Stimulated activated CD4-positive, alpha-beta T cell treated with anti-CD3 and anti-CD28 coated beads, Interleukin-2, amount 100 ng/mL, for 24 hours (primary cell): ENCODE results near the gene TAF1L.
"Not testable (repeated sequence)": the region's sequence is repeated elsewhere in the genome, so short reads cannot be mapped to it uniquely, and the experiment has no call there.

Source experiments
- DNase-seq, 2 donors: peaks; one replicate each; pipeline ENCODE4 v3.0.0-alpha.2; 2020

TAF1L gene, protein sequence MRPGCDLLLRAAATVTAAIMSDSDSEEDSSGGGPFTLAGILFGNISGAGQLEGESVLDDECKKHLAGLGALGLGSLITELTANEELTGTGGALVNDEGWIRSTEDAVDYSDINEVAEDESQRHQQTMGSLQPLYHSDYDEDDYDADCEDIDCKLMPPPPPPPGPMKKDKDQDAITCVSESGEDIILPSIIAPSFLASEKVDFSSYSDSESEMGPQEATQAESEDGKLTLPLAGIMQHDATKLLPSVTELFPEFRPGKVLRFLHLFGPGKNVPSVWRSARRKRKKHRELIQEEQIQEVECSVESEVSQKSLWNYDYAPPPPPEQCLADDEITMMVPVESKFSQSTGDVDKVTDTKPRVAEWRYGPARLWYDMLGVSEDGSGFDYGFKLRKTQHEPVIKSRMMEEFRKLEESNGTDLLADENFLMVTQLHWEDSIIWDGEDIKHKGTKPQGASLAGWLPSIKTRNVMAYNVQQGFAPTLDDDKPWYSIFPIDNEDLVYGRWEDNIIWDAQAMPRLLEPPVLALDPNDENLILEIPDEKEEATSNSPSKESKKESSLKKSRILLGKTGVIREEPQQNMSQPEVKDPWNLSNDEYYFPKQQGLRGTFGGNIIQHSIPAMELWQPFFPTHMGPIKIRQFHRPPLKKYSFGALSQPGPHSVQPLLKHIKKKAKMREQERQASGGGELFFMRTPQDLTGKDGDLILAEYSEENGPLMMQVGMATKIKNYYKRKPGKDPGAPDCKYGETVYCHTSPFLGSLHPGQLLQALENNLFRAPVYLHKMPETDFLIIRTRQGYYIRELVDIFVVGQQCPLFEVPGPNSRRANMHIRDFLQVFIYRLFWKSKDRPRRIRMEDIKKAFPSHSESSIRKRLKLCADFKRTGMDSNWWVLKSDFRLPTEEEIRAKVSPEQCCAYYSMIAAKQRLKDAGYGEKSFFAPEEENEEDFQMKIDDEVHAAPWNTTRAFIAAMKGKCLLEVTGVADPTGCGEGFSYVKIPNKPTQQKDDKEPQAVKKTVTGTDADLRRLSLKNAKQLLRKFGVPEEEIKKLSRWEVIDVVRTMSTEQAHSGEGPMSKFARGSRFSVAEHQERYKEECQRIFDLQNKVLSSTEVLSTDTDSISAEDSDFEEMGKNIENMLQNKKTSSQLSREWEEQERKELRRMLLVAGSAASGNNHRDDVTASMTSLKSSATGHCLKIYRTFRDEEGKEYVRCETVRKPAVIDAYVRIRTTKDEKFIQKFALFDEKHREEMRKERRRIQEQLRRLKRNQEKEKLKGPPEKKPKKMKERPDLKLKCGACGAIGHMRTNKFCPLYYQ (N-terminal part only)

DNA sequence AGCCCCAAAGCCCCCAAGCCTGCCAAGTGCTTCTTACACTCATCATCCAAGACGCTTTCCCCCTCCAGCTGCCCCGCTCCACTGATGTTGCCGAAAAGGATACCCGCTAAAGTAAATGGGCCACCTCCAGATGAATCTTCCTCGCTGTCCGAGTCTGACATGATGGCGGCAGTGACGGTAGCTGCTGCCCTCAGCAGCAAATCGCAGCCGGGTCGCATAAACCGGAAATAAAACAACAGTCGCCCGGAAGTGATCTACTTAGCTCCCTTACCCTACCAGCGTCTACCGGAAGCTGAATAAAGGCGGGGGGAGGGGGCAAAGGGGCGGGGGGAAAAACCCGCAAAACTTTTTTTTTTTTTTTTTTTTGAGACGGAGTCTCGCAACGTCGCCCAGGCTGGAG is at the start of gene TAF1L:
TAF1L (minus strand) TSS at position 308 of the 400 bp plus-strand sequence; CDS start at position 218, 90 bp downstream.
- no peak for DNase-seq

- no peak for DNase-seq
Observed at GRCh38 chr9:32681751-32682150, 46.3 kb upstream of the TAF1L start.

GRCh38 chr9:32677931-32678330 is 42.5 kb upstream of the TAF1L start:
- no peak for DNase-seq

GRCh38 chr9:32672469-32672868 is 37.0 kb upstream of the TAF1L start:
- DNase-seq, result no peak

GRCh38 chr9:32671333-32671732 is 35.9 kb upstream of the TAF1L start:
- DNase-seq, result no peak

- no peak for DNase-seq
Observed at GRCh38 chr9:32665101-32665500, 29.6 kb upstream of the TAF1L start.

GRCh38 chr9:32663741-32664140 is 28.3 kb upstream of the TAF1L start:
- DNase-seq, result no peak

- DNase-seq, result no peak
Observed at GRCh38 chr9:32647671-32648070, 12.2 kb upstream of the TAF1L start.

GRCh38 chr9:32644698-32645097 is 9.2 kb upstream of the TAF1L start:
- no peak for DNase-seq

GRCh38 chr9:32633151-32633550 is 2.3 kb downstream of the TAF1L start:
- not testable (repeated sequence) for DNase-seq

DNA sequence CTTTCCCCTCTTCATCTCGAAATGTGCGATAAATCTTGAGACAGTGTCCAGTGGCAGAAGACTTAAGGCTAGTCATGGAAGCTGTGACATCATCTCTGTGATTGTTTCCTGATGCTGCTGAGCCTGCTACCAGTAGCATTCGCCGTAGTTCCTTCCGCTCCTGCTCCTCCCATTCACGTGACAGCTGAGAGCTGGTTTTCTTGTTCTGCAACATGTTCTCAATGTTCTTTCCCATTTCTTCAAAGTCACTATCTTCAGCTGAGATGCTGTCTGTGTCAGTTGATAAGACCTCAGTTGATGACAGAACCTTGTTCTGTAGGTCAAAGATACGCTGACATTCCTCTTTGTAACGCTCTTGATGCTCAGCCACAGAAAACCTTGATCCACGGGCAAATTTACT is 3.5 kb downstream of the TAF1L start:
- no peak for DNase-seq

DNA sequence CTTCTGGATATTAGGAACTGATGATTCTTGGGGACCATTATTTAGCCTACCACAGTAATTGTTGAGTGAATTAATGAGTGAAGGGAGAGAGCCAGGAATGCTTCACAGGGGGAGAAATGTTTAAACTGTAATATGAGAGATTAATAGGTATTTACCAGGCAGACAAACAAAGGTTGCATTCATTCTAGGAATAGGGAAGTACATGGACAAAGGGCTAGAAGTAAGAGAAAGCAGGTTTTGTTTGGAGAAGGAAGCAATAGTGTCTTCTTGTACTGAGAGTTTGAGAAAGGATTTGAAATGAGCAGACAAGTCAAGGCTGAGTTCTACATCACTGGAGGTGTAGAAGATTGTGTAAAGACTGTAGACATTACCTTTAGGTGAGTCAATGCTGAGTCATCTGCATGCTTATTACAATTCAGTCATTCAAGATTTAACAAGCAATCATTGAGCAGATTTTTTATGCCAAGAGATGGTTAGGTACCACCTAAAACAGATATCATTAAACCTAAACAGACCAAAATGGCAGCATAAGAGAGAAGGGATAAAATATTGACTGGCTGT is 8.0 kb downstream of the TAF1L start:
- no peak for DNase-seq

- DNase-seq, result no peak
Observed at GRCh38 chr9:32625320-32625719, 10.1 kb downstream of the TAF1L start.

DNA sequence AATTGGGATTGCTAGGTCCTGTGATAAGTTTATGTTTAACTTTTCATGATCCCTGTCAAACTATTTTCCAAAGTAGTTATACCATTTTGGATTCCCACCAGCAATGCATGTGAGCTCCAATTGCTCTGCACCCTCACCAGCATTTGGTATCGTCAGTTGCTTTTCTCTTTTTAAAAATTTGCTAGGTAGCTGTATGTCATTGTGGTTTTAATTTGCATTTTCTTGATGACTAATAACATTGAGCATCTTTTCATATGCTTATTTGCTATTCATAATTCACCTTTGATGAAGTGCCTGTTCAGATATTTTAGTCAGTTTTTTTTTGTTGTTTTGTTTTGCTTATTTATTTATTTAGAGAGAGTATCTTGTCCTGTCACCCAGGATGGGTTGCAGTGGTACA is 12.5 kb downstream of the TAF1L start:
- DNase-seq, result no peak

- DNase-seq, result no peak
Observed at GRCh38 chr9:32618261-32618660, 17.2 kb downstream of the TAF1L start.

- DNase-seq, result no peak
Observed at GRCh38 chr9:32606811-32607210, 28.7 kb downstream of the TAF1L start.

DNA sequence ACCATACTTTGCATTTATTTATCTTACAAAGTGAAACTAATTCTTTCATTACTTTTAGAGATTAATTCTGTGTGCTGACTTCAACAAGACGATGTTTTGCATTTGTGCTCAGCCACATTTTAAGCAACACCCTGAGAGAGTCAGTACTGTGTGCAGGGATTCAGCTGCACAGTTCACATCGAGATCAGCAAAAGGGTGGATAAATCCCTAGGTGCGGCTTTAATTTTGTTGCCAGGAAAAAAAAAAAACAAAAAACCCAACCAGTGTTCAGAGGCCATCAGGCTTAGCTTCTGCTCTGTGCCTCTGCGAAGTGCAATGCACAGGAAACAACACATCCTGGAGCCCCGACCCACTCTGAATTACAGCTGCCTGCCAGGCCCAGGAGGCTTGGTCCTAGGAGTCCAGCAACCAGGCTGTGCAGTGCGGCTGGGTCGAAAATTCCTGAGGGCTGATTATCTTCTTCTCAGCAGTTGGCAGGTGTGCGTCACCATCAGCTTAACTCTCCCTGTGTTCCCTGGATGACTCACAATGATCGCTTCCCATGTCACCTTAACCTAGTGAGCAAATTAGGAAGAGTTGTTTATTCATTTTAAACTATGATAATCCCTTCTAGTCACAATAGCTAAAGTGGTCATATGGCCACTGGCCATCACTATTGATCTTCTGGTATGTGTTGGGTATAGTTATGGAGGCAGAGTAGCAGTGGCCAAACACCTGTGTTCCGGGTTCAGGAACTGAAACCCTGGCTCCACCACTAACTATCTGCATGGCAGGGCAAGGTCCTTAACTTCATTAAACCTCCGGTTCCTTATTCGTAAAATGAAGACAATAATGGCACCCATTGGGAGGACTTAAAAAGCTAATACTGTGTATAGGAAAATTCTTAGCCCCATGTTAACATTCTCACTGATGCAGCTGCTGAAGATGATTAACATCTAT is 31.3 kb downstream of the TAF1L start:
- no peak for DNase-seq

GRCh38 chr9:32599021-32599420 is 36.4 kb downstream of the TAF1L start:
- not testable (repeated sequence) for DNase-seq

- DNase-seq, result no peak
Observed at GRCh38 chr9:32596936-32597335, 38.5 kb downstream of the TAF1L start.

DNA sequence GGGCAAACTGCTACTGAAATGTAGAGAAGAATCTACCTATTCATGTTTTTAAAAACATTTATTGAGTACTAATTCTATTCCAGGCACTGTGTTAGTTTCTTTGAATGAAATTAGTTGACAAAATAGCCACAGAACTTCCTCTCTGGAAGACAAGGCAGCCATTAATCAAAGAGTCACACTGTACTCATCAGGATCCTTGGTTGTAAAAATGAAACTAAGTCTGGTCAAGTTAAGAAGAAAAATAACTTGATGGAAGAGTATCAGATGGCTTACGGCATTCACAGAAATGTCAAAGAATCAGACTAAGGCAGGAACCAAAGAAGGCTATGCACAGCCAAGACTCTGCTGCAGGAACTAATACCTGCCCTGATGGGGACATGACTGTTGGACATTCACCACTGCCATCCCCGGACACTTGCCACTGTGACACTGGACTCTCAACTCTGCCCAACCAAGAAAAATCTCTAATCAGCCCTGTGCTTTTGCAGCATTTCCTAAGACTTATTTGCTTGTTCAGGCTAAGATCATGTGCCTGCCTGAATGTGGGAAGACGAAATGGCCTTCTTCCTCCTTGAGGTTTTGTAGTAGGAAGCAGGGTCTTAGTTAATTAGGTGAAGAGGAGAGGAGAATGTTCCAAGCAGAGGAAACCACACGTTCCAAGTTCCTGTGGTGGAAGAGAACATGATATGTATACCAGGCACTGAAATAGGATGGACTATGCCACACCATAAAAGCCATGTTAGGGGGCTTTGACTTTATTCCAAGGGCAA is 39.2 kb downstream of the TAF1L start:
- DNase-seq, result no peak

- no peak for DNase-seq
Observed at GRCh38 chr9:32590898-32591297, 44.6 kb downstream of the TAF1L start.
